Gastroesophageal sphincter (tissue), 4 donors: ENCODE measurements around the gene CNTRL. TPM values are rescaled to one million over a fixed set of nuclear protein-coding genes. Genes with fewer than 3 reads are reported as not detected.

Experiments
- ATAC-seq: fragments of 150-250 bp; one replicate; pipeline ENCODE4 v1.9.1; 2016; ENCODE audit warnings: mild to moderate bottlenecking, moderate library complexity
- H3K27ac ChIP-seq, 4 donors: fragments of 200-600 bp; sonication (generic) in 3 of 4; 1 replicate in 3 of 4; 2 replicates in 1 of 4; pipeline ENCODE4 v1.5.1; 2016 to 2019
- H3K27me3 ChIP-seq: fragments of 200-600 bp; sonication (generic); one replicate; pipeline ENCODE4 v1.5.1; 2019
- H3K36me3 ChIP-seq, 2 donors: fragments of 200-600 bp; sonication (generic); one replicate each; pipeline ENCODE4 v1.5.1; 2019; ENCODE audit warnings: control low read depth in 1 of 2
- H3K4me1 ChIP-seq, 3 donors: fragments of 200-600 bp; sonication (generic); 1 replicate in 2 of 3; 2 replicates in 1 of 3; pipeline ENCODE4 v1.5.1; 2016 to 2019; ENCODE audit warnings: control low read depth in 2 of 3
- H3K4me3 ChIP-seq, 2 donors: fragments of 200-600 bp; sonication (generic); one replicate each; pipeline ENCODE4 v1.5.1; 2019; ENCODE audit warnings: mild to moderate bottlenecking in 1 of 2, moderate library complexity in 1 of 2
- H3K9me3 ChIP-seq, 3 donors: fragments of 200-600 bp; sonication (generic); one replicate each; pipeline ENCODE4 v1.5.1; 2017 to 2019; ENCODE audit warnings: control low read depth in 2 of 3
- EP300 ChIP-seq: sonication (generic); formaldehyde crosslinking; IDR thresholded peaks from one replicate; pipeline ENCODE4 v1.6.1; 2017; ENCODE audit warnings: antibody characterized with exemption, mild to moderate bottlenecking
- POLR2A ChIP-seq, 2 donors: fragments of 450-650 bp; IDR thresholded peaks; one replicate each; pipeline ENCODE4 v1.6.1; 2017; ENCODE audit warnings: antibody characterized with exemption in 2 of 2, mild to moderate bottlenecking in 2 of 2, moderate library complexity in 1 of 2
- POLR2AphosphoS5 ChIP-seq: sonication (generic); formaldehyde crosslinking; IDR thresholded peaks from one replicate; pipeline ENCODE4 v1.6.1; 2017; ENCODE audit warnings: antibody characterized with exemption
- WGBS, 2 donors: methylation state at CpG; one replicate each; pipeline ENCODE4 v1.1.5; 2018; ENCODE audit warnings: low coverage in 1 of 2; 5-methylcytosine and 5-hydroxymethylcytosine counted together
- total RNA-seq, 4 donors: library from RNA; depleted of rRNA; stranded (reverse); fragments of >200 nt; gene quantifications; one replicate each; pipeline ENCODE4 v1.1.0, GENCODE V29; 2016
- TF ChIP-seq, protein P1 (sequence below), 4 experiments: fragments of 200-600 bp in 2 of 4; fragments of 450-650 bp in 2 of 4; sonication (generic) in 1 of 4; IDR thresholded peaks; one replicate each; pipeline ENCODE4 v1.5.1; 2017 to 2019; ENCODE audit warnings: antibody characterized with exemption in 4 of 4, mild to moderate bottlenecking in 2 of 4, moderate library complexity in 2 of 4

The CNTRL gene
- total RNA-seq, 4 donors from 2014 or later: 7.3 to 18.7 (median 16.9) TPM

DNA sequence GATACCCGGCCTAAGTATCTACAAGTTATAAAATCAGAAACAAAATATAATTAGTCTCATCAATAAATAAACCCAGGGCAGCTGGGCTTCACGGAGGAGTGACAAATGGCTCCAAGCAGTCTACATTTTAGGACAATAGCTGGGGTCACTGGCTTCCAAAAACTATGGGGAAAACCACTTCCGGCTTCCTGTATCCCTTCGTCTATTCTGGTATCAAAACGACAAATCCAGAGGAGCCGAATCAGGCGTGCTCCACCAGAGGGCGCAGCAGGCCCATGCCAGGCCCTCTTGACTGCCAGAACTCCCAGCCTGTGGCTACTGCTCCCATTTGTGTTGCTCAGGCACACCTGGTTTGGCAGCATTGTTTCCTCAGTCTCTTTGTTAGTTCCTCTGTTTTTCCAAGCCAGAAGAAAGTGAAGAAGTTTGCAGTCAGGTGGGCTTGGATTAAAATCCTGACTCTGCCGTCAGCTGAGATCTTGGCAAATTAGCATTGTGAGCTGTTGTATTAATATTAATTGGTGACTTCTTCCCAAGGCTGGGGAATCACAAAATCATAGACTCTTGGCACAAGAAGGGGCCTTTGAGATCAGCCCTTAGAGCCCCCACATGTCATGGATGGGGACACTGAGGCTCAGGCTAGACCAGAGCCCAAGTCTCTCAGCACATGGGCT is 138.5 kb downstream of the CNTRL start:
- peak; percentile 95 for ATAC-seq
- H3K4me1 ChIP-seq: peaks cover 0 to 8% (median 0%) of the 10 kb centered on the region in 3 donors
- H3K36me3 ChIP-seq: no peaks in the 10 kb centered on the region
- H3K4me3 ChIP-seq: no peak overlapping the region
- H3K9me3 ChIP-seq: no peaks in the 10 kb centered on the region
- WGBS, 2 donors: 0 to 12% methylated on average over 6 to 7 of the region's 9 CpGs
- H3K27ac ChIP-seq: peak overlapping the region in 3 of 4 donors; percentile 20 to 54 (median 41)
- H3K27me3 ChIP-seq: no peaks in the 10 kb centered on the region
- TF ChIP-seq POLR2A (IDR thresholded peaks at IDR 0.05) (no peak), POLR2AphosphoS5 (peak; percentile 52), EP300 (no peak)
- TF ChIP-seq, protein P1, sequence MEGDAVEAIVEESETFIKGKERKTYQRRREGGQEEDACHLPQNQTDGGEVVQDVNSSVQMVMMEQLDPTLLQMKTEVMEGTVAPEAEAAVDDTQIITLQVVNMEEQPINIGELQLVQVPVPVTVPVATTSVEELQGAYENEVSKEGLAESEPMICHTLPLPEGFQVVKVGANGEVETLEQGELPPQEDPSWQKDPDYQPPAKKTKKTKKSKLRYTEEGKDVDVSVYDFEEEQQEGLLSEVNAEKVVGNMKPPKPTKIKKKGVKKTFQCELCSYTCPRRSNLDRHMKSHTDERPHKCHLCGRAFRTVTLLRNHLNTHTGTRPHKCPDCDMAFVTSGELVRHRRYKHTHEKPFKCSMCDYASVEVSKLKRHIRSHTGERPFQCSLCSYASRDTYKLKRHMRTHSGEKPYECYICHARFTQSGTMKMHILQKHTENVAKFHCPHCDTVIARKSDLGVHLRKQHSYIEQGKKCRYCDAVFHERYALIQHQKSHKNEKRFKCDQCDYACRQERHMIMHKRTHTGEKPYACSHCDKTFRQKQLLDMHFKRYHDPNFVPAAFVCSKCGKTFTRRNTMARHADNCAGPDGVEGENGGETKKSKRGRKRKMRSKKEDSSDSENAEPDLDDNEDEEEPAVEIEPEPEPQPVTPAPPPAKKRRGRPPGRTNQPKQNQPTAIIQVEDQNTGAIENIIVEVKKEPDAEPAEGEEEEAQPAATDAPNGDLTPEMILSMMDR (IDR thresholded peaks at IDR 0.05): peak; percentile 95 to 98 (median 96)

DNA sequence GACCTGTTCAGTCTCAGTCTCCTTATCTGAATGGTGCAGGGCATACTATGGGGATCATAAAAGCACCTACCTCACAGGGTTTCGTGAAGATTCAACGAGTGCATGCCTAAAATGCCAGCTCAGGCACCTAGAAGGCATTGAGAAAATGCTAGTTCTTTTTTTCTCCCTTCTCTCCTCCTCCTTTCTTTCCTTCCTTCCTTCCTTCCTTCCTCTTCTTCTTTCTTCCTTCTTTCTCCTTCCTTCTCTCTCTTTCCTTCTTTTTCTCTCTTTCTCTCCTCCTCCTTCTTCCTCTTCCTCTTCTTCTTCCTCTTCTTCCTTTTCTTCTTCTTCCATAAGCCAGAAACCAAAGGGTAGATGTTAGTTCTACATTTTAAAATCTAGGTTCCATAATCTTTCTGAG is 139.2 kb downstream of the CNTRL start:
- WGBS, 2 donors: 82% methylated on average over 2 of the region's 2 CpGs; no CpG with 5 or more reads in 1 of the 2 donors
- Histone ChIP-seq H3K9me3 (no peaks in the 10 kb centered on the region), H3K27ac (no peak overlapping the region), H3K4me3 (no peak overlapping the region), H3K4me1 (peaks cover 0 to 8% (median 0%) of the 10 kb centered on the region in 3 donors), H3K27me3 (no peaks in the 10 kb centered on the region), H3K36me3 (no peaks in the 10 kb centered on the region)
- no peak for ATAC-seq
- TF ChIP-seq POLR2AphosphoS5: no peak
- no peak for TF ChIP-seq EP300
- TF ChIP-seq, protein P1 (IDR thresholded peaks at IDR 0.05): no peak
- TF ChIP-seq POLR2A (IDR thresholded peaks at IDR 0.05): no peak

DNA sequence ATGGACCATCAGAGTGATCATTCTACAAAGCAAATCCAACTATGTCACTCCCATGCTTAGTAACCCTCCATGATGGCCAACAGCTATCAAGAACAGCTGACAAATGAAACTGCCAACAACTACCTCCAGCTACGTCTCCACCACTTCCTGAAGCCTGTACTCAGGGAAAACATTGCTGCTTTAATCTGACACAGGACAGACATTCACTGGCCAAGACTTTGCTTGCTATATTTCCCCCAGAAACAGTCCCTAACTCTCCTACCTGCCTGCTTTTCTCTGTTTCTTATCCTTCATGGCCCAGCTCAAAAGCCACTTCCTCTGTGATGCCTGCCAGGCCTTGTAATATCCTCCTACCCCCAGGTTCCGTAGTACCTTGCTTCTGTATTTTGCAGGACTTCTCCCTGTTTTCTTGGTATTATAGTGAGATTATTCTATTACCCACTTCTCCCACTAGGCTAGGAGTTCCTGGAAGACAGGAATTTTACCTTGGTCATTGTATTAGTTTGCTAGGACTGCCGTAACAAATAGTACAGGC is 141.6 kb downstream of the CNTRL start:
- ATAC-seq: no peak

DNA sequence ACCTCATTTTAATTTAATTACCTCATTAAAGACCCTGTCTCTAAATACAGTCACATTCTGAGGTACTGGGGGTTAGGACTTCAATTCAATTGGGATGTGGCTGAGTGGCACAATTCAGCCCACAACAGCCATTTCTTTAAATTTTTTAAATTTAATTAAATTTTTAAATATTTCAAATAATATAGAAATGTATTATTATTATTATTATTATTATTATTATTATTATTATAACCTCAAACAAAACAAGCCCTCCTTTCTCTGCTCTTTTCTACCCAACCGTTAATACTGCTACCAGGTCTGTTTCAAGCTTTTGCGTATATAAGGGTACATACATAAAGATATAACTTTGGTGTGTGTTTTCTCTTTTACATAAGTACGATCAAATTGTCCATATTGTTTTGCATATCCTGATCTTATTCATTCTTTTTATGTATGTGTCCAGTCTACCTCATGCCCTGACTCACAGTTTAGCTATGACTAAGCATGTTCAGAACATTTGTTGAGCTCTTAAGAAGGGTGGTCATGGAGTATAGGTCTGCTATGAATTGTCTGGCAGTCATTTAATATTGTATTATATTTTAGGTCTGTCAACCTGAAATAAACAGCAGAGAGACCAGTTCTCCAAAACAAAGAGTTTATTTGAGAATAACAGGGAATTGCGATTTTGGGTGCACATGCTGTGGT is 143.0 kb downstream of the CNTRL start:
- Histone ChIP-seq H3K4me1 (peaks cover 0 to 11% (median 0%) of the 10 kb centered on the region in 3 donors), H3K9me3 (no peaks in the 10 kb centered on the region), H3K27me3 (no peaks in the 10 kb centered on the region), H3K36me3 (no peaks in the 10 kb centered on the region), H3K4me3 (no peak overlapping the region), H3K27ac (no peak overlapping the region)
- TF ChIP-seq POLR2AphosphoS5: no peak
- TF ChIP-seq POLR2A (IDR thresholded peaks at IDR 0.05): no peak
- TF ChIP-seq EP300: no peak
- TF ChIP-seq, protein P1 (IDR thresholded peaks at IDR 0.05): no peak
- 91 to 94% methylated on average over 3 to 4 of the region's 4 CpGs for WGBS, 2 donors
- no peak for ATAC-seq

More for the DNA sequence above, 141.6 kb downstream of the CNTRL start:
- H3K27me3 ChIP-seq: no peaks in the 10 kb centered on the region
- peaks cover 0 to 8% (median 0%) of the 10 kb centered on the region in 3 donors for H3K4me1 ChIP-seq
- WGBS, 2 donors: 86 to 87% methylated on average over 1 to 3 of the region's 3 CpGs
- no peaks in the 10 kb centered on the region for H3K36me3 ChIP-seq
- no peaks in the 10 kb centered on the region for H3K9me3 ChIP-seq
- H3K27ac ChIP-seq: no peak overlapping the region
- no peak for TF ChIP-seq POLR2A (IDR thresholded peaks at IDR 0.05)
- TF ChIP-seq EP300: no peak
- TF ChIP-seq, protein P1 (IDR thresholded peaks at IDR 0.05): no peak
- no peak for TF ChIP-seq POLR2AphosphoS5
- no peak overlapping the region for H3K4me3 ChIP-seq
